DMS53 (cell line): ENCODE measurements around the gene C19orf38.

Source experiments
- DNase-seq: peaks from one replicate; lab custom pipeline; 2025; lab: John Stamatoyannopoulos, UW

The C19orf38 gene, protein sequence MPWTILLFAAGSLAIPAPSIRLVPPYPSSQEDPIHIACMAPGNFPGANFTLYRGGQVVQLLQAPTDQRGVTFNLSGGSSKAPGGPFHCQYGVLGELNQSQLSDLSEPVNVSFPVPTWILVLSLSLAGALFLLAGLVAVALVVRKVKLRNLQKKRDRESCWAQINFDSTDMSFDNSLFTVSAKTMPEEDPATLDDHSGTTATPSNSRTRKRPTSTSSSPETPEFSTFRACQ

DNA sequence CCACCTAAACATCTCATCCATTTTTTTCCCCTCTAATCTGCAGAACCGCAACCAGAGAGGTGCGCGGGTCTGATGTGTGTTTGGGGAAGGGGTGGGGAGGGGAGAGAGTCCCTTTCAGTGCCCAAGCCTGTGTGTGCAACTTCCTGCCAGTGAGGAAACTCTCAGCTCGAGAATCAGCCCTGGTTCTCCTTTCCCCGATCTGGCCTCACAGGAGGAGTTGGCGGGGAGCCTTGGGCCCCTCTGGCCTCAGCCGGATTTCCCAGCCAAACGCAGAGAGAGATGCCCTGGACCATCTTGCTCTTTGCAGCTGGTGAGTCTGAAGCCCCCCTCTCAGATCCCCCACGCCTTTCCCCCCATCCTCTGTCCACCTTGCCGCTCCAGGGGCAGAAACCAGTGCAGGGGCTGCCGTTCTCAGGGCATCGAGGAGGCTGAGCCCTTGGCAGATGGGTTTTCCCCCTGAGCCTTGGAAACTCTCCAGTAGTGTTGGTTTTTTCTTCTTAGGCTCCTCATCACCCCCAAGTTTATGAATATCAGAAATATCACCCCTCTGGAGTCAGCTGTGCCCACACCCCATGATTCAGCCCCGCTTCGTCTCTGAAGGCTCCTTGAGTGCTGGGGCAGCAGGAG lies at the start of gene C19orf38:
Gene C19orf38, plus strand, starts transcription at position 186 of the 627 bp plus-strand sequence. Its CDS starts 94 bp downstream, at position 280.
- DNase-seq = no peak

DNA sequence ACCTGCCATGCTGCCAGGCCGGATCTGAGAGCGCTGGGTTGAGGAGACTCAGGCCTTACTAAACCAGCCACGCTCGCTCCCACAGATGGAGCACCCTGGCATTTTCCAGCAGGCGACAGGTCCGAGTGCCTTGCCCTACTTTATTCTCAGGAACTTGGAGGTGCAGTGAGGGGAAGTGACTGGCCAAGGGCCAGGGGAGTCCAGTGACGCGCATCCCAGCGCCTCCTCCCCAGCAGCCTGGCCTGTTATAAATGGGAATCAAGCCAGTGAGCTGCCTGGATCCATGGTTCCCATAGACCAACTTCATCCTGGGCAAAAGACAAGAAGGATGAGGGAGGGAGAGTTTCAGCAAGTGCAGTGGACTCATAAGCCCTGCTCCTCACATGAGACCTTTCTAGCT lies 47.7 kb upstream of the C19orf38 start:
- DNase-seq = no peak

DNA sequence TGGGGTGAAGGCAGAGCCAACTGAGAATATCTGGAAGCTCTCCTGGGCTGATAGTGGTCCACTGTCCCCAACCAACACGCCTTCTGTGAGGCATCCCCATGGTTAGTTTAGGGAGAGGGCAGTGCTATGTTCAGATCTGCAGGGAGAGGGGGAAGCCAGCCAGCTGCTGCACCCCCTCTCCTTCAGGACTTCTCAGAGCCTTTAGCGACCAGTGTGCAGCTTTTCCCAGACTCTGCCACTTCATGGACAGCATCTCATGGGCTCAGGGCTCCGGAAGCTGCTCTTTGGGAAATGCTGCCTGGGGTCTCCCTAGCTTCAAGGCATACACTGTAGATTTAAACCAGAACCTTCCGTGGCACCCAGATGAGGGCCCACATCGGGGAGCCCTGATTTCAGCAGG lies 45.7 kb upstream of the C19orf38 start:
- DNase-seq = no peak

DNA sequence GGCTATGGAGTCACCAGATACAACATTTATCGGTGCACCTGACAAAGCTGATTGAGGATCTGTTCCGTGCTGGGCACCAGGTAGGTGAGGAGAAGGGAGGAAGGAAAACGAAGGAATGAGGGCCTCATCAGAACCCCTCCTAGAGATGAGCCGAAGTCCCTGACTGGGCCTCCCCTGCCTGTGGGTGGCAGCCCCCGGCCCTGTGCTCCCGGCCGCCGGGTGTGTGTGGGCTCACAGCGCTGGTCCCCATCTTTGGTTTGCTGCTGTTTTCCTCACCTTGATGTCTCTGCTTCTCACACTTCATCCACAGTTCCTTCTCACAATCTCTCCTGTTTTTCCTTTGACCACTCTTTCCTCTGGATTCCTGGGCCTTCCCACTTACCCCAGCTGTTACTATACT lies 45.0 kb upstream of the C19orf38 start:
- DNase-seq = no peak

DNA sequence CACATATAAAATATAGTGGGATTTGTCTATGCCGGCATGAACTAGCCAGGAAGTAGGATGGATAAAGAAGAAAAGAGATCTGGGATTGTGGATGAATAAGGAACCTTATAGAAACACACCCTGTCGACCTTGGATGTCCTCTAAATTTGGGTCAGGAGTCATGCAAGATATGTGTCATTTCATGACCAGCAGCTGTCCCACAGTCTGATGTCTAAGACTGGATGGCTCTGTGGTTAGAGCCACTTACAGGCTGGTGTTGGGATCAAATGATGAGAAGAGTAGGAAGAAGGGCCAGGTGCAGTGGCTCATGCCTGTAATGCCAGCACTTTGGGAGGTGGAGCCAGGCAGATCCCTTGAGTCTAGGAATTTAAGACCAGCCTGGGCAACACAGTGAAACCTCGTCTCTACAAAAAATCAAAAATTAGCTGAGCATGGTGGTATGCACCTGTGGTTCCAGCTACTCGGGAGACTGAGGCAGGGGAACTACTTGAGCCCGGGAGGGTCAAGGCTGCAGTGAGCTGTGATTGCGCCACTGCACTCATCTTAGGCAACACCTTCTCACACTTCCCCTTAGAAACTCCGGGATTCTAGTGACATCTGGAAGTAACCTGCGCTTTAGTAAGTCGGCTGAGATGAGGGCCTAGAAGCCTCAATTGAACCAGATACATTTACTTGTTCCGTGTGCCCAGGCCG lies 43.0 kb upstream of the C19orf38 start:
- DNase-seq = no peak

DNA sequence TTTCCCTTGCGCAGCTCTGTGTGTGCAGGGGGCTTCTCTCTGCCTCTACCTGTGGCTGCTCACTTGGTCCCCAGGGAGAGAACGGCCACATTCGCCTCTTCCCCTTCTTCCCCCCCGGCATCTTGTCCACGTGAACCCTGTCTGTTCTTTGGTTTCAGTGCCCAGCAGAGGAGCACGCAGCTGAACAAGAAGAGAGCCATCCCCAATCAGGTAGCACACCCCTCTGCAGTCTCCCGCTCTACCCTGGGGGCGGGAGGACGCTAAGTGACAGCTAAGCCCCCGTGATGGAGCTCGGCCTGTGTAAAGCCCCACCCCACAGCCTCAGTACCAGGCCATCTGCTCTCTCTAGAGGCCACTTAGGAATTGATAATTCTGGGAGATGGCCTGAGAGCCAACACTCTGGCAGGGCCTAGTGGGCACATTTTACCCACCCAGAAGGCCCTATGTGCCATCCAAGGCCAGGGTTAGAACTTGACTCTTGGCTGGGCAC lies 42.4 kb upstream of the C19orf38 start:
- no peak for DNase-seq

DNA sequence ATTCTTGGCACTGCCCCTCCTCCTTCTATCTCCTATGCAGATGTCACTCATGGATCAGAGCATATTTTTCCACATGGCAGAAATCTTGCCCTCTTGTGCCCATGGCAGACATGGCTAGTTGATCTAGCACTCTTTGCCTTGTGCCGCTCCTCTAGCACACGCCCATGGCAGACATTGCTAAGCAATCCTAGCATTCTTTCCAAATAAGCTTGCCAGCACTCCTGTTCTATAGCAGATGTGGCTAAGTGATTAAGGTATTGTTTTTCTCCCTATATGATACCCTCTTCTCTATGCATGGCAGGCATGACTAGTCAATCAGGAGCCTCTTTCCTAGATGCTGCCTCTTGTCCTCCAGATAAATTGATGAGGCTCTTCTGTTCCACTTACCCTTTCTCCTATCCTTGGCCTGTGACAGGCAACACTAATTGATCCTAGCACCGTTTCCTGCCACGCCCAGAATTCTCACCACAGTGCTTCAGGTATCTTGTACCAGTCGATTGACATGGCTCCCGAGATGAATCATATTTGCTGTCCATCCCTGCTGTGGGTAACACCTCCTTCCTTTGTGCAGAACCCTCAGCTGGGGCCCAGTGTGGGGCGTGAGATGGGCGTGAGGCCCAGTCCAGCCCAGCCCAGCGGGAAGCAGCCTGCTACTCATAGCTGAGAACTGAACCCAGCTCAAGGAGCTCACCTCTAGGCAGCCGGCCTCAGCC lies 39.1 kb upstream of the C19orf38 start:
- DNase-seq = no peak

DNA sequence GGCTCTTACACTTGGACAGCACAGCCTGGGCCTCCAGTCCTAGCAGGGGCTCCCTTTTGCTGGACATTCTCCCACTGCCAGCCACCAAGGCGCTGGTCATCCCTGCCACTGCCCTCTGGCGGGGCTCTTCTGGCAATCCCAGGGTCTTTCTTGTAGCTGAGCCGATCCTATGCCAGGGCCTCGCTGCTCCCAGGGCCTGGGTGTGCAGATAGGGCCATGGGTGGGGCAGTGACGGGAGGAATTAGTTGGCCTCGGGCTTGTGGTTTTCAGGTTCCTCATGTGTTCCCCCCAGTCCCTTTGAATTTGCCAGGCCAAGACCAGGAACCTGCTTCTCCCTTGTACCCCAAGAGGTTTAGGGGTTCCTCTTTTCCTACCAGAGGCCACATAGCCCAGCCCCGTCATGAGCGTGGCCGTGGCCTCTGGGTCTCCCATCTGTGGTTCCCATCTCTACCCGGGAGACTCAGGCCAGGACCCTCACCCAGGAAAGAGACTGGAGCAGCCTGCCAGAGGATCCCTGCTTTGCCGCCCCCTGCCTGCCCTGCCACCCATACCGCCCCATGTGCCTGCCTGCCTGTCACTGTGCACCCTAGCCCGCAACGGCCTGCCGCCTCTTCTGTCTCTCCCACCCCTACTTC lies 38.4 kb upstream of the C19orf38 start:
- DNase-seq = no peak

DNA sequence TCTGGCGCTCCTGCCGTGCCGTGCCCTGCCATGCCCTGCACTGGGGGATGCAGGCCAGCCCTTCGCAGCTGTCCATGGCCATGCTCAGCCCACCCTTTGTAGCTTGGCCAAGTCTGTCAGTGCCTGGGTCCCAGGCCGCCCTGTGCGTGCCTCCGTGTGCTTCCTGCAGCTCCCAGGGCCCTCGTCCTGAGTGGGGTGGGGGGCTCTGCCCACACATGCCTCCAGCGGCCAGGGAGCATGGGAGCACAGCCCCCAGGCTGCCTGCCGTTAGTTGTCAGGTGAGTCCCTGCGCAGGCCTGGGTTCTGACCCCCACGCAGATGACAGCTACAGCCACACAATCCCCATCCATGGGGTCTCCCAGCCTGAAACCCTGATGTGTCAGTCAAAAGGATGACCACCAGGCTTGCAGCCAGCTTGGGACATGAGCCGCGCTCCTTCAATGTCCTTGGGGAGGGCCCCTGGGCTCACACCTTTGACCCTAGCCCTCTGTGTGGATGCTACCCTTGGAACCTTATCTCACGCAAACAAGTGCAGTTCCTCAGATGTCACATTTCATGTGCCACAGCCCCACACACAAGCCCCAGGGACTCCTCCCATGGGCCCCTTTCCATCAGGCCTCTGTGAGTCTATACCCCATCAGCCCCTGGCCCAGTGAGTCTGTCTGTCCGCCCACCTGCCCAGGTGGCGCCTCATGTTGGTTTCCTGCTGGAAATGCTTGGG lies 36.7 kb upstream of the C19orf38 start:
- DNase-seq = no peak

DNA sequence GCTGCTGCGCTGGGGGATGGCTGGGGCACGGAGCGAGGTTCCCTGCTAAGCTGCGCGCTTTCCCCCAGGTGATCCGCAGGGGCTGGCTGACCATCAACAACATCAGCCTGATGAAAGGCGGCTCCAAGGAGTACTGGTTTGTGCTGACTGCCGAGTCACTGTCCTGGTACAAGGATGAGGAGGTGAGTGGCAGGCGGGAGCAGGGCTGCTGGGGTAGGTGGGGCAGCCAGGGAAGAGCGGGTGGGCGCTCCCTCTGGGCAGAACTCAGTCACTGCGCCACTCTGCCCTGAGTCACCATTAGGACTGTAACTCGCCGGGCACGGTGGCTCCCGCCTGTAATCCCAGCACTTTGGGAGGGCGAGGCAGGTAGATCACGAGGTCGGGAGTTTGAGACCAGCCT lies 36.0 kb upstream of the C19orf38 start:
- no peak for DNase-seq

DNA sequence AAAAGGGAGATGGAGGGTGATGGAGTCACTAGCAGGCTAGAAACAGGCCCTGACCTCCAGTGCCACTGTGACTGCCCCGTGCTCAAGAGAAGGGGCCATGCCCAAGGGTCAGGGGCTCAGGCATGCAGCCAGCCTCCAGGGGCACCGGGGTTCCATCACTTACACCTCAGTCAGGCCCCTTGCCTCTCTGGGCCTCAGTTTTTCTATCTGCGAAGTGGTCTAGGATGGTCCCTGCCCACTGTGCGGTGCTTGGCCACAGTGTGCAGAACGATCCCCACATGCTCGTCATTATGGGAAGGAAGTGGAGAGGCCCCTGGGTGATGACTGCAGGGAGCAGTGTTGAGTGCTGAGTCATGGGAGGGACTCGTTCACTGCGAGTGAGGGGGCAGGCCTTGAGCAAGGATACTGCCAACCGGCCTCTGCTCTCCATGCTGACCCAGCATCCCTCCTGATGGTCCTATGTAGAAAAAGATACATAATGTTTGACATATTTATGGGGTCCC lies 35.3 kb upstream of the C19orf38 start:
- DNase-seq = peak; percentile 40

DNA sequence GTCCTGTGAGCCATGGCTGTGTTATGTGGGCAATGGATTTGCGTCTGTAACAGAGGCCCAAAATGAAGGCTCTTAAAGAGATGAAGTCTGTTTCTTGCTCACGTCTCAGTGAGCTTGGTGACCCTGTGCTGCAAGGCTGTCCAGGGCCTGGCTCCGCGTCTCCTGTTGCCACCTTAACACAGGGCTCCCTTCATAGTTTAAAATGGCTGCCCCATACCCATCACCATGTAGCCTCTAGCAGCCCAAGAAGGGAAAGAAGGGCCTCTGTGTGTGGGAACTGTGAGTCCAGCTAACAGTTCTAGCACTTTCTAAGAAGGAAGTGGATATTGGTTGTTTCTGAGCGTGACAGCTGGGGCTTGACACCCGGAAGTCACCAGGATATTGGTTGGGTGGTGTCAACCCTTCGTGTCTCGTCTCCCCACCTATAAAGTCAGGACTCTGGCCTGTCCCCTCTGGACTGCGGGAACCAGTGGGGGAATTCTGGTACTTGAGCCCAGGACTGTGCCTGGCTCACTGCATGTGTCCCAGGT lies 33.1 kb upstream of the C19orf38 start:
- no peak for DNase-seq

DNA sequence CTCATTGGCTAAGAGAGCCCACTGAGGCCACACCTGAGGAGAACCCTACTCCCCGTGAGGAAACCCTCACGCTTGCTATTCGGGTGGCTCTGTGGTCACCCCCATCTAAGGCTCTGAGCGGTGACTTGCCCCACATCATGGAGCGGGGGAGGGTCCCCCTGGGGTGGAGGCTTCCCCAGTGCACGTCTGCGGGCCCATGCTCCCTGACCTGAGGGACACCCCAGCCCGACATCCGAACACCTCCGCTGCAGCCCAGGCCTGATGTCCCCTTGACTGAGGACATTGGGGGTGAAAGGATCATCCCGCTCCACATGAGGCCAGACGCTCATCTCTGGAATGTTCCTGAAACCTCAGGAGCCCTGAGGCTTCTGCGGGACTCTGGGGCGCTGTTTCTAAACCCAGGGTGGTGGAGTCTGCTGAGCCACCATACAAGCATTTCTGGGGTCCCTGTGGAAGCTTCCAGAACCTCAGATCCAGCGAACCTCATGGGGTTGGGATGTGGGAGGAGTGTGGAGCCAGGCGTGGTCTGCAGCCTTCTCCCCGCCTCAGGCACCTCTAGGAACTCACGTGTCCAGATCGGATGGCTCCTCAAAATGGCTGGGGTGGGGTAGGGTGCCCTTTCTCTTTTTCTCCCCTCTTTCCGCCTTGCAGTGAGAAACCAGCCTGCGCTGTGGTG lies 32.1 kb upstream of the C19orf38 start:
- DNase-seq = no peak

DNA sequence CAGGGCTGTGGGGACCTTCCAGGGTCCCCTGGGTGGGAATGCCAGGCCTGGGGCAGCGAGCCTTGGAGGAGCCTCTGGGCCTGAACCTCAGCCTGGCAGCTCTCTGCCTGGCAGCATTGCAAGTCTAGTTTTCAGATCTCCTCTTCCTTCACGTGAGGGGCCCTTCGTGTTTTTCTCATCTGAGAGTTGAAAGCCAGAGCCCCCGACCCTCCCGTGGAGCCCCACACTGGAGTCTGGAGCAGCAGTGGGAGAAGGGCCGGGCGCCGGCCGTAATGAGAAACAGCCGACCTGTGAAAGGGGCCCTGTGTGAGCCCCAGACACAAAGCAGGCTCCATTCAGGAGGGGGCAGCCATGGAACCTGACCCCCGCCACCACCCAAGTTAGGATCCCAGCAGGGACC lies 31.5 kb upstream of the C19orf38 start:
- DNase-seq = no peak

DNA sequence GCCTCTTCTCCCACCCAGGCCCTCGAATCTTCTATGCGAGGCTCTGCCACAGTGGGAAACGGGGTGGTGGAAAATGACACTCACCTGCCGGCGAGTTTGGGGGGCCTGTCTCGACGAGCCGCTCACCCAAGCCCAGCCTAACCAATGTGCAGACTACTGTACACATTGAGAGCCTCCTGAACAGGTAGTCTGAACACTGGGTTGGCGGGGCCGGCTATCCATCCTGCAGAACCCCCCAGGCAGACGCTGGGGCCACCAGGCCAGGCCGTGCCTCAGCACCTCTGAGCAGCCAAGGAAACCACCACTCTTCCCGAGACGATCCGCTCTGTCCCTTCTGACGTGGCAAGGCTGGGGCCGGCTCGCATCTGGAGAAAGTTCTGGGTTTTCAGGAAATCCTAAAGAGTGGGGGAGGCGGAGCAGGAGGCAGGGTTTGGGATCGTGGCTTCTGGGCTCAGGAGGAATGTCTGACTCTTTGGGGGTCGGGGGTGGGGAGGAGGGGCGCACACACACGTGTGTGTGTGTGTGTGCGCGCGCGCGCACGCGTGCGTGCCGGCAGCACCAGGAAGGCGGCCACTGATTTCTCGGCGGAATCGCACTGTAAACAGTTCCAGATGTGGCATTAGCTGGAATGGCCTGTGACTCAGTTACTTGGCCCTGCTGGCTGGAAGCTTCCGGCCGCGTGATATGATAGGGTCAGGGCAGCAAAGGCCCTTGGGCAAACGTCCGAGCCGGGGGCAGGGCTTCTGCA lies 30.8 kb upstream of the C19orf38 start:
- no peak for DNase-seq

DNA sequence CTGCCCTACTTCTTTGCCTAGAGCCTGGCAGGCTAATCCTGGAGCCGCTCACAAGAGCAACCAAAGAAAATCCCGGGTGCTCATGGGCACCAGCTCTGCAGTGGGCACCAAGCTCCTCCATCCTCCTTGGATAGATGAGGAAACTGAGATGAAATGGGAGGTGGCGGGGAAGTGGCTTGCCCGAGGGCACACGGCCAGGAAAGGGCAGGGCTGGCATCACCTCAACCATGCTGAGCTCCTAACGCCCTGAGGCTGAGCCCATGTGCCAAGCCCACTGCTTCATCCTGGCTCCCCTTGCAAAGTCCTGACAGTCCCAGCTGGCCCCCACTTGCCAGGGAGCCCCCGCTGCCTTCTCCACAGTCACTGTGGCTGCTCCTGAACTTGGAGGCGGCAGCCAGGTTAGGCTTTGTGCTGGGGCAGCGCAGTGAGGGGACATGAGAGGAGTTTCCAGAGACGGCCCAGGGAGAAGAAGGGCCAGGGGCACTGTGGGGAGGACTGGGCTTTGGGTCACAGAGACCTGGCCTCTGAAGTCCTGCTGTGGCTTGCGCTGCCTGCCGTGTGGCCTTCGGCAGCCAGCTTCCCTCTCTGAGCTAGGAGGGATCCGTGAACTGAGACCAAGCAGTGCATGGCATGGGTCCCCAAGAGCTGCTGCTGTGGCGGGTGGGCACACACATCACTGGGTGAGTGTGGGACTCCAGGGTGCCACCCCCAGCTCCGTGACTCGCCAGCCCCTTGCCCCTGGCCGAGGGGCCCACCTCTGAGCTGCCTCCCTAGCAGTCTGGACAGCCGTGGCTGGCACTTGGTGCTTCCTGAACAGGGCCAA lies 29.7 kb upstream of the C19orf38 start:
- DNase-seq = no peak

DNA sequence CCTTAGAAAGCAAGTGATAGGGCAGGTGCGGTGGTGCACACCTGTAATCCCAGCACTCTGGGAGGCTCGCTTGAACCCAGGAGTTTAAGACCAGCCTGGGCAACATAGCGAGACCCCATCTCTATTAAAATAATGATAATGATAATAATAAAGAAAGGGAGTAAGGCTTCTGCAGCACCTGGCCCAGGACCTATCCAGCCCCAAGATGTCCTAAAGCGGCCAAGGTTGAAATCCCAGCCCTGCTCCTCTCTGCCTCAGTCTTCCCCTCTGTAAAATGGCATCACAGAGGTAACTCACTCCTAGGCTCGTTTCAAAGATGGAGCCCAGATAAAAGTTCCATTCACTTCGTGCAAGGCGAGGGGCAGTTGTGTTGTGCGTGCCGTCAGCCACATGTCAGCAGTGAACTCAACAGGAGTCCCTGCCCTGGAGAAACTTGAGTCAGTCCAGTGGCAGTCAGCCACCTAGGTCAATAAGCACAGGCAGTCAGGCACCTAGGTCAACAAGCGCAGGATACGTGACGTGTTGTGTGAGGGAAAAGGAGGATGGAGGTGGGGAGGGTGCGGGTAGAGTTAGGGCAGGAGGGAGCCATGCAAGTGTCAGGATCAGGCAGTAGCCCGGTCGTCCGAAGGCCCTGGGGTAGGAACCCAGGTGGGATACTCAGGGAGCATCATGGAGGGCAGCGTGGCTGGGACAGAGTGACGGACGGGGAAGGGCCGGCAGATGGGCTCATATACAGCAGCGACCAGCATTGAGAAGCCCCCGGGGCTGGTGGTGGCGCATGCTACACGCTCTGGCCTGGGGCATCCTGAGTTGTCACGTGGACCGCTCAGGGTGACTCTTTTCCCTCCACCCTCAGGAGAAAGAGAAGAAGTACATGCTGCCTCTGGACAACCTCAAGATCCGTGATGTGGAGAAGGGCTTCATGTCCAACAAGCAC lies 28.8 kb upstream of the C19orf38 start:
- no peak for DNase-seq

DNA sequence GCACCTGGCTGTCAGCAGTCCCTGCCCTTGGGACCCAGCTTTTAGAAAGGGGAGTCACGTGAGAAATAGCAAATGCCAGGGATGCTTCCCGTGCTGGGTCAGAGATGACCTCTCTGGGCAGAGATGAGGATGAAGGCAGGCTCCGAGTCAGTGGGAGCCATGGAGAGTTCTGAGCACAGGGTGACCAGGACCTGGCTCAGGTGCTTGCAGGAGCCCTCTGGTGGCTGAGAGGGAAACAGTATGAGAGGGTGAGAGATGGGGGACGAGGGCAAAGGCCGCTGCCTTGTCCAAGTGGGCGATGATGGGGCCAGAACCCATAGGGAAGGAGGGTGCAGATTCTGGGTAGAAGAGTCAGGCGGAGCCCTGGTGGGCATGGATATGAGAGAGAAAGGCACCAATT lies 28.0 kb upstream of the C19orf38 start:
- no peak for DNase-seq
